Fibroblast of skin of left quadriceps (primary cell): ENCODE results near the gene SLC1A1.
"Not testable (repeated sequence)": the region's sequence is repeated elsewhere in the genome, so short reads cannot be mapped to it uniquely, and the experiment has no call there.

ENCODE experiments used
- DNase-seq, 2 experiments: peaks; one replicate each; pipeline ENCODE4 v3.0.0-alpha.2; 2013; ENCODE audit warnings: low read depth in 2 of 2

The SLC1A1 gene

DNA sequence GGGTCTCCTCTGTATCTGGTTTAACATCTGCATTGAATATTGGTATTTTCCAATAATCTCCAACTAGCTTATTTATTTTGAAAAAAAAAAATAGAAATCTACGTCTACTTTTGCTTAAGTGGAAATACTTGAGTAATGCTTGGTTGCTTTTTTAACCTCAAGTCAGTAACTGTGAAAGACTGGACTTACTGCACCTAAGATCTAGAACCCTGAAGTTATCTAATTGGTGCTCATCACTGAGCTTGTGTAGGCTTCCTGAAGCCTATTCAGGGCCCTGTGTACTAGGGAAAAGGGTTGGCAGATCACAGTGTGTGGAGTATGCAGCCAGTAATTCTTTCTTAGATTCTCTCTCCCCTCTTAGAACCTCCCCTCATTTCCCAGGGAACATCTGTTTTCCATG lies 16.2 kb downstream of the SLC1A1 start:
- DNase-seq = no peak

DNA sequence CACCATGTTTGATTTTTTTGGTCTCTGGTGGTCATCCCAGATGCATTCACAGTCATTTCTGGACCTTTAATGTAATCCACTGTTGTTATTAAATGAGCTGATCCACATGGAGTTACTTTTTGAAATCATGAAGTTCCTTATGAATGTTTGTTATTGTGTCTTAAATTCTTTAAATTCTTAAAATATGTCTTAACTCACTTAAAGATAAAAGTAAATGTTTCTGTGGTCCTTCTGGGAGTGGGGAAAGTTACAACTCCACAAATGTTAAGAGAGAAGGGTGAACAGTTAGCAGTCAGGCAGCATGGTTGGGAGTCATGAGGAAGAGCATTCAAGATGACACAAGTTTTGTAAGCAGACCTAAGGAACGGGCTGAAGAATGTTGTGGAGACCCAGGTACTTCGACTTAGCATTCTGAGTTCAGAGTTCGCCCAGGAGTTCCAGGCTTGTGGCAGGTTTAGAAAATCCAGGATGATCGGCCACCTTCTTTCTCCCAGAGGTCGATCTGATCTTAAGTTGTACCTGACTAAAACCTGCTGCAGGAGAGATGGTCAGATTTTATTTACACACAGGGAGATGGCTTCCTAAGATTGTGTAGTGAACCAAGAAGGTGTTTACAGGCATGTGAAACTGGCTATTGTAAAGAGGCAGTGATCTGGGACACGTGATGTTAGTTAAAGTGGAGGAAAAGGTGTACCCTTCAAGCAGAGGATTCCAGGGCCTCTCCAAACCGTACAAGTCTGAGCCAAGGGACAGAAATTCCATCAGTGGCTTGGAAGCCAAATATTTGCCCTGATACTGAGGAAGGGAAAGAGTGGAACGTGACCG lies 17.2 kb downstream of the SLC1A1 start:
- DNase-seq = no peak

DNA sequence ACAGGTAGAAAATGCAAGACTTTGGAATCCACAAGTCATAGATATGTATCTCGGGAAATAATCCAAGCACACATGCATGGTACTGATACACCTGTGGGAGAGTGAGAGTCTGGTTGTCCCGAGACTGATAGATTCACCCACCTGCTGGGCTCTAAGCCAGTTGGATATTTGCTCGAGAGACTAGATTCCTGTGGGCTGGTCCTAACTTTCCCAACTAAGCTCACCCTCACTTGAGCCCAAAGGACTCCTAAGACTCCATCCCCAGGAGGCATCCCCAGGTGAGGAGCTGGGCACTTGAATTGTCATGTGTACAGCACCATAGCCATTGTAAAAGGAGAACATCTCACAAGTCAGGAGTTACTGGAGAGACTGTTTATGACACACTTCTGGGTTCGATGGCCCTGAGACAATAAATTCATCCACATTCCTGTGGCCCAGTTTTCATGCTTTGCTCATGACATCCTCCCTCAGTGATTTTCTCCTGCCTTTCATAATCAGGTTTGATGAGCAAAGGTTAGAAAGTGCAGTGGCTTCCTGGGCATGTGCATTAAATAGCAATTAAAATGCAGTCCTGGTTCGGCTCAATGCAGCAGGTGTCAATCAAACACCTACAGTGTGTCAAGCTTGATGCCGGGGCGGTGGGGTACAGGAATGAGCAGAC lies 18.1 kb downstream of the SLC1A1 start:
- peak; percentile 38 to 44 for DNase-seq

DNA sequence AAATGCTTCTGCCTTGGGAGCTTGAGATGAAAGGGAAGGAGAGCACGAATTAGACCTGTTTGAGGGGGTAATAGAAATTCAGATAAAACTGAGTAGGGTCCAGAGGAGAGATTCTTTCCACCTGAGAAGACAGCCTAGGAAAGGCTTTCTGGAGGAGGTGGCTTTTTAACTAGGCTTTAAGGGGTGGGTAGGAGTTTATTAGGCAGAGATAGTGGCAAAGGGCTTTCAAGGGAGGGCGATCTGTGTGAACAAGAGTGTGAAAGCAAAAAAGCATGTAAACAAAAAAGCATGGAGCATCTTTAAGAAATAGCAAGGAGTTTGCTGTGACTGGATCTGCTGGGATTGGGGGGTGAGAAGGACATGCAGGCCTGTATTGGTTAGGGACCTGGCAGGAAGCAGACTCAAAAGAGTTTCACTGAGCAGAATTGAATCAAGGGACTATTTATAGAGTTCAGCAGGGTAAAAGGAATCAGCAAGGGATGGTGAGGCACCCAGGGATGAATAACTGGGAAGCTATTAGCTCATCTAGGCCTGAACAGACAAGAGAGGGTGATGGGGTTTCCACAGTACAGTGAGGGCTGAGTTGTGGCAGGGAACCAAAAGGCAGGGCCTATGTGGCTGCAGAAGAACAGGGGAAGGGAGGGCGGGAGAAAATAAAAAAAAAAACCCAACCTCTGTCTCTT lies 18.8 kb downstream of the SLC1A1 start:
- DNase-seq = peak; percentile 52 to 64

DNA sequence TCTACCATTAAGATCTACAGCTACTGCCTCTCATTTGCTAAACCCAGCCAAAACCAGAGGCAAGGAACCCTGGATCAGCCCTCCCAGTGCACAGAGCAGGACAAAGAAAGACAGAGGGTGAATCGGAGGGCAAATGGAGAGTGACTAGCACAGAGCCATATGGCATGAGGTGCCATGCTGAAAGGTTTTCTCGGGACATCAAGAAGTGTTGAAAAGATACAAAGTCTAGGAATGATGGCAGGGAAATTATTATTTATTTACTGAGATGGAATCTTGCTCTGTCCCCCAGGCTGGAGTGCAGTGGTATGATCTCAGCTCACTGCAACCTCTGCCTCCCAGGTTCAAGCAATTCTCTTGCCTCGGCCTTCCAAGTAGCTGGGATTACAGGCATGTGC lies 19.3 kb downstream of the SLC1A1 start:
- DNase-seq = no peak

DNA sequence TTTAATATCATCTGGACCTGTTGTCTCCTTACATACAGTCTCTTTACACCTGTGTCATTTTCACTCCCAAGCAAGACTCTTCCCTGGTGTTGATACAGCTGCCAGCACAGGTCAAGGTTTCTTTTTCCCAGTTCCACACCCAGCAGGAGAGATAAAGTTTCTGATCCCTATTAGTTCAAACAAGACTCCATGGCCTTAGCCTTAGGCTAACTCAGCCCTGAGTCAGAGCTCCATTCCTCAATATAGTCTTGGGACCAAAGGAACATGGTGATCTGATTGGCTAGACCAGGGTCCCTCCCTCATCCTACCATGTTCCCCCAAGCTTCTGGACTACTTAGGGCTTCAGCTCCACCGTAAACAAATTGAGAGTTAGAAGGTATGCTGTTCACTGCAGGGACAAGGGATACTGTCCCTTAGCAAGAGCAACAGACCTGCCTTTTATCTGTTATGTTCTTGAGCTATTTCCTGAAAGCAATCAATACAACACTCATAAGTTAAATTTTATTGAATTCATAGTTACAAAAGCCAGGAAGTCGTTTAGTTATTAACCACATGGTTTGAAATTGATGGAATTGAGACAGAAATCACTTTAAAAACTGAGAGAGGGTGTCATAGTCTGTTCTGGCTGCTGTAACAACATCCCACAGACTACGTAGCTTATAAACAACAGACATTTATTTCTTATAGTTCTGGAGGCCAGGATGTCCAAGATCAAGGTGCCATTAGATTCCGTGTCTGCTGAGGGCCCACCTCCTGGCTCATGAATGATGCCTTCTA lies 20.5 kb downstream of the SLC1A1 start:
- no peak for DNase-seq

DNA sequence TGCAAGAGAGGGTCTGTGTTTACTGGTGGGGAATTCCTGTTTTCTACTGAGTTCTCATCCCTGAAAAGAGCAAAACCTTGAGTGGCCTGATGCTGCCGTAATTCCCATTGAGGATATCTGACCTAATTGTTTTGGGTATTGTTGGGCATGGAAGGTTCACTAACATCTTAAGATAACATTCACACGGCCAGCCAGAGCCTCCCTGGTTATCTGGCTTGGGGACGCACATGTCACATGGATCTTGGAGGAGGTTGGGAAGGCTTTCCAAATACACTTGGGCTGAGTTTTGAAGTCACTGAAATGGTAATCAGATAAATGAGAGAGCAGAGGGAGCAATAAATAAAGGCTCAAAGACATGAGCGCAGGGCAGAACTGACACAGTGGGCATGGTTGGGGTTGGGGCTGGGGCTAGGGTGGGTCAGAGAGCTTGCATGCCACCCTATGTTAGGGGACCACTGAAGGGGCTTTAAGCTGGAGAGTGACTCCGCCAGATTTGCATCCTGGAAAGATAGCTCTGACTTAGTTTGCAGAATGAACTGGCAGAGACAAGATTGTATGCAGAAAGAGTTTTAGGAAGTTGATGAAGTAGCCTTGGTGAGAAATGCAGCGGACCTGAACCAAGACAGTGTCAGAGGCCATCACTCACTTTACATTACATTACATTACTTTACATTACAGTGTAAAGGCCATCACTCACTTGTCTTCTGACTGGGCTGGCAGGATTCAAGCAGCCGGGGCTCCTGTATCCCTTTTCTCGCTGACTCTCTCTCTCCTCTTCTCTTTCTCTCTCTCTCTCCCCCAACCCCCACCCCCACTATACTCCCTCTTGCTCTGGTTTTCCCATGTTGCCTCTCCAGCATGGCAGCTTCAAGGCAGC lies 24.2 kb downstream of the SLC1A1 start:
- no peak for DNase-seq

DNA sequence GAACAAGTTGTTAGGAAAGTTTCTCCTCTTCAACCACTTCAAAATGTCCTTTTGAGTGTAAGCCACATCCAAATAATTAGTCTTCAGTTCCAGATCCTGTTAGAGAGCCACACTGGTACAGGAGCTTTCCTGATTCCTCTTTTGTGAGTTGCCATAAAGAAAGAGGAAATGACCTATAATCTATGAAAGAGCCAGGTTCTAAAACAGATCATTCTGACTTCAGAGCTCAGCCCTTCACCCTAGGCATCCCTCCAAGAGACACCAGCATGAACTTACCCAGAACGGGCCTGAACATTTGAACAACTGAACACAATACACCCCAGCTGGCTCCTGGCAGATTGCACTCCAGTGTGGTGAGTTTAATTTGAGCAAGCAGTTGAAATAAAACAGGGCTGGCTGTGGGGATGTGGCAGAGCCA lies 25.7 kb downstream of the SLC1A1 start:
- no peak for DNase-seq

DNA sequence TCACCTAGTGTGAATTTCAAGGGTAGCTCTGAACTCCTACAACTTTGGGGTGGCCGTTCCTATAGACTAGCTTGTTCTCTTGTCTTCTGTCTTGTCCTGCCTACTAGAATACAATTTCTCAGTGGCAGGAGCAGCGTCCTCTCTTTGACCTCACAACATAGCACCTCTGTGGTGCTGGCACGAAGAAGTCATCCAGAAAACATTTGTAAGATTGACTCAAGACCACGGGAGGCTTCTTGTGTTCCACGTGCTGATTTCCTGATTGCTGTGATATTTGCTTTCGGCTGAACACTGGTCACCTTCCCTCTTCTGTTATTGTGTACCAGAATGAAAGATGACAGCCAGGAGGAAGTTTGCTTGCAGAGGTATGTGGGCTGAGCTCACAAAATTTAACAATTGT lies 27.0 kb downstream of the SLC1A1 start:
- DNase-seq = no peak

DNA sequence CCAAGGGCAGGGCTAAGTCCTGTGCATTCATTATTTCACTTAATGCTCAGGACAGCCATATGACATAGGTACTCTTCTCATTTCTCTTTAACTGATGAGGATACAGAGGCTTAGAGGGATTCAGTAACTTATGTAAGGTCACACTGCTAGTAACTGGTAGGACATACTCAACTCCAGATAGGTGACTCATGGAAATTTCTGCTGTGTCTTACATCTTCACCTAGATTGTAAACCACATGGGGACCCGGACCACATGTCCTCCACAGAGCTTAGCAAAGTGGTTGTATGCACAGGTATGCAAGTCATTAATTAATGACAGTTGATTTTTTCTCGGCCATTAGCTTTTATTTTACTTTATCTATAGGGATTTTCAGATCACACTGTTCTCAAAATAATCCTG lies 29.3 kb downstream of the SLC1A1 start:
- DNase-seq = no peak

DNA sequence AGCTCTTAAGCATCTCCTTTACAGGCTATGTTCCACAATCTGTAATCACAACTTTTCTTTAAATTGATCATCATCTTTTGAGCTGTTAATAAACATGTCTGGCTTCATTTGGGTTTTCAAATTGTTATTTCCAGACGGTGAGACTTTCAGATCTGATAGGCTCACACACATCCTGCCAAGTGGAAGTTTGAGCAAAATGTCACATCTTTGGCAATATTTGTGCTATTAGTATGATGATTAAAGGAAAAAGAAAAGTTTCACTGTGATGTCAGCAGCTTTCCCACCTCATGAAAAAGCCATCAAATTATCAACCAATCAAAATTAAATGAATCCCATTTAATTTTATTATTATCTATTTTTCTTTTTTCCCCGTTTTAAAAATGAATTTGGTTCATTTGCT lies 29.8 kb downstream of the SLC1A1 start:
- DNase-seq = no peak

DNA sequence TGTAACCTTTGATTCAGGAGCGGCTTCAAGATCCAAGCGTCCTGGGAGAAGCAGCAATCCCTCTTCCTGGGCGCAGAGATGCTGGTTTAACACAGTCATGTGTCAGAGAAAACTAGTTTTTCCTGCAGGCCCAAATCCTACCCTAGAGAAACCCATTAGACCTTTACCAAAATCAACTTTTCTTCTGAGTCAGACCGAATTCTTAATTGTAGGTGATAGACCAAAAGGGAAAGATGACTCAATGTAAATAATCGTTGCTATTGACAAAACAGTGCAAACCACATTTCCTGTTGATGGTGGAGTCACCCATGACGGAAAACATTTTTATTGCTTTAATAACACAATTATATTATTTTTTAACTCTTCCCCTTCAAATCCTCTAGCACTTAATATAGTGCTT lies 40.1 kb downstream of the SLC1A1 start:
- no peak for DNase-seq

DNA sequence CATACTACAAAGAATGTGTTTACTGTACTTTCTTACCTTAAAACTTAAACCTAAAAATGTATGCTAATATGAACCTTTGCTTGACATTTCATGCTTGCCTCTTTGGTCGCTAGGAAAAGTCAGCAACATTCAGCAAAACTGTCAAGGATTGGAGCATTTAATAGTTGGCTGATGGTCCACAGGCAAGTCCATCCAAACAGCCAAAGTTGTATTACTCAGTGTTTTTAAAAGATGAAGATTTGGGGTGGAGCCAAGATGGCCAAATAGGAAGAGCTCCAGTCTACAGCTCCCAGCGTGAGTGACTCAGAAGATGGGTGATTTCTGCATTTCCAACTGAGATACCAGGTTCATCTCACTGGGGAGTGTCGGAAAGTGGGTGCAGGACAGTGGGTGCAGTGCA lies 40.6 kb downstream of the SLC1A1 start:
- DNase-seq = not testable (repeated sequence)

DNA sequence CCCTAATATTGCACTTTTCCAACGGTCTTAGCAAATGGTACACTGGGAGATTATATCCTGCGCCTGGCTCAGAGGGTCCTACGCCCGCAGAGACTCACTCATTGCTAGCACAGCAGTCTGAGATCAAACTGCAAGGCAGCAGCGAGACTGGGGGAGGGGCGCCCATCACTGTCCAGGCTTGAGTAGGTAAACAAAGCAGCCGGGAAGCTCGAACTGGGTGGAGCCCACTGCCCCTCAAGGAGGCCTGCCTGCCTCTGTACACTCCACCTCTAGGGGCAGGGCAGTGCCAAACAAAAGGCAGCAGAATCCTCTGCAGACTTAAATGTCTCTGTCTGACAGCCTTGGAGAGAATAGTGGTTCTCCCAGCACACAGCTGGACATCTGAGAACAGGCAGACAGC lies 41.1 kb downstream of the SLC1A1 start:
- DNase-seq = not testable (repeated sequence)

DNA sequence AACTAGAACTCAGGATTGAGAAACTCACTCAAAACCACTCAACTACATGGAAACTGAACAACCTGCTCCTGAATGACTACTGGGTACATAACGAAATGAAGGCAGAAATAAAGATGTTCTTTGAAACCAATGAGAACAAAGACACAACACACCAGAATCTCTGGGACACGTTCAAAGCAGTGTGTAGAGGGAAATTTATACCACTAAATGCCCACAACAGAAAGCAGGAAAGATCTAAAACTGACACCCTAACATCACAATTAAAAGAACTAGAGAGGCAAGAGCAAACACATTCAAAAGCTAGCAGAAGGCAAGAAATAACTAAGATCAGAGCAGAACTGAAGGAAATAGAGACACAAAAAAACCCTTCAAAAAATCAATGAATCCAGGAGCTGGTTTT lies 43.6 kb downstream of the SLC1A1 start:
- not testable (repeated sequence) for DNase-seq

DNA sequence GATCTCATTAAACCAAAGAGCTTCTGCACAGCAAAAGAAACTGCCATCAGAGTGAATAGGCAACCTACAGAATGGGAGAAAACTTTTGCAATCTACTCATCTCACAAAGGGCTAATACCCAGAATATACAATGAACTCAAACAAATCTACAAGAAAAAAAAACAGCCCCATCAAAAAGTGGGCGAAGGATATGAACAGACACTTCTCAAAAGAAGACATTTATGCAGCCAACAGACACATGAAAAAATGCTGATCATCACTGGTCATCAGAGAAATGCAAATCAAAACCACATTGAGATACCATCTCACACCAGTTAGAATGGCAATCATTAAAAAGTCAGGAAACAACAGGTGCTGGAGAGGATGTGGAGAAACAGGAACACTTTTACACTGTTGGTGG lies 45.9 kb downstream of the SLC1A1 start:
- not testable (repeated sequence) for DNase-seq

DNA sequence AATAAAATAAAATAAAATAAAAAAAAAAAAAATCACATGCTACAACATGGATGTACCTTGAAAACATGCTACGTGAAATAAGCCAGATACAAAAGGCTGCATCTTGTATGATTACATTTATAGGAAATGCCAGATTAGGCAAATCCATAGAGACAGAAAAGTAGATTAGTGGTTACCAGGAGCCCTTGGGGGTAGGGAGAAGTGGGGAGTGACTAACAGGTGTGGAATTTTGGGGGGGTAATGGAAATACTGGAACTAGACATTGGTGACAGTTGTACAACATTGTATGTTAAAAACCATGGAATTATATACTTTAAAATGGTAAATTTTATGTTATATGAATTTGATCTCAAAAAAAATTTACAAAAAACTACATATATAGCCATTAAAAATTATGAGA lies 47.3 kb downstream of the SLC1A1 start:
- DNase-seq = no peak

DNA sequence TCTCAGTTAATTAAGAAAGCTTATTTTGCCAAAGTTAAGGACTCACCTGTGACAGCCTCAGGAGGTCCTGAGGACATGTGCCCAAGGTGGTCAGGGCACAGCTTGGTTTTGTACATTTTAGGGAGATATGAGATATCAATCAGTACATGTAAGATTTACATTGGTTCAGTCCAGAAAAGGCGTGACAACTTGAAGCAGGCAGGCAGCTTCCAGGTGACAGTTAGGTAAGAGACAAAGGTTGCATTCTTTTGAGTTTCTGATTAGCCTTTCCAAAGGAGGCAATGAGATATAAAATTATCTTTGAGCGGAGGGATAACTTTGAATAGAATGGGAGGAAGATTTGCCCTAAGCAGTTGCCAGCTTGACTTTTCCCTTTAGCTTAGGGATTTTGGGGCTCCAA lies 47.8 kb downstream of the SLC1A1 start:
- no peak for DNase-seq

DNA sequence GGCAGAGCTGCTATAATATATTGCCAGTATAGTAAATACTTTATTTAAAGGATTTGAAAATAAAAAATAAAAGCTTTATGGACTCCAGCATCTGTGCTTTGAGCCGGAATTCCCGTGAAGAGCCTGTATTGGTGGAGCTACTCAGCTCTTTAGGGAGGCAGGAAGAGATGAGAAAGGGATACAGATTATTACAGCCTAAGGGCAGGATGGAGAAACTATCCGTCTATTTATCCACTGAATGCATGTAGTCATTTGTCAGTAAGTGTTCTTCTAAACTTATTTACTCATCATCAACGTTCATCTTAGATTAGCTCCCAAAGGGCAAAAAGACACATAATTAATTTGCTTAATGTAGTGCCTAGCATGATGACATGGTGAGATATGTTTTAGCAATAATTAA lies 48.4 kb downstream of the SLC1A1 start:
- DNase-seq = no peak

DNA sequence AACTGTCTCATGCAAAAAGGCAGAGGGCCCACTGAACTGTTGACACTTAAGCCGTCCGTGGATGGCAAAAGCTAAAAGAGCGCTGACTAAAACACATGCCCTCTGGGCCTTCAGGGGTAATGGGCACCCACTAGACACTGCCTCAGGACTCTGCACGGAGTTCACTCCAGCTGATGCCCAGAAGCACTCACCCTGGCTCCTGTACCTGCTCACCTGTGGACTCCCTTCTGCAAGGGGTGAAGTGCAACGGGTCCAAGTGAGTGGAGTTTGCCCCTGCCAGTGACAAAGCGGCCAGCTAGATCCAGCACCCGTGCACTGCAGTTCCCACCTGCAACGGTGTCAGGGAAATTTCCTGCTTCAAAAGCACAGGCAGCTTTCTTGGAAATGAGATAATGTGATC lies 50.2 kb downstream of the SLC1A1 start:
- no peak for DNase-seq

DNA sequence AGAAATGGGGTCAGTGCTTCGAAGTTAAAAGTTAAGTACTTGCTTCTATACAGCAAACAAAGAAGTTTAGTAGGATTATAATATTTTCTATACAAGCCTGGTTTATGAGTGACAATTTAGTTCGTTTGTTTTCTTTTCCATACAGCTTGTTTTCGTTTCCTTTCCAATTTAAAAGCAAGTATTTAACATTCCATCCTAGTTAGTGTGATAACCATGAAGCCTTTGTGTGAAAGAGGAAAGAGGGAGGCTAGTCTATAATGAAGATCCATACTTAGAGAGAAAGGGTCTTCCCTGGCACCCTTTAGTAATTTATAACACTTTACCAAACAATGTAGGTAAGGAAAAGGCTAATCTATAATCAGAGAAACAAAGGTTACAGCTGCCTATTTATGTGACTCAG lies 51.0 kb downstream of the SLC1A1 start:
- DNase-seq = no peak
